ENCODE data around the gene TMEM40.

TMEM40 gene

GRCh38 chr3:12750658-12751071 lies 8.4 kb downstream of the TMEM40 start:
- Histone ChIP-seq H3K9me3 (ENCODE audit: control insufficient read depth, insufficient read depth, low read depth, low read length) (no peaks in the 10 kb centered on the region), H3K36me3 (ENCODE audit: control insufficient read depth in 2 of 2, insufficient read depth in 1 of 2, low read length in 2 of 2) (no peaks in the 10 kb centered on the region), H3K27ac (ENCODE audit: extremely low read depth, low read depth, low read length) (no peak overlapping the region), H3K4me1 (ENCODE audit: control insufficient read depth, insufficient read depth, low read length) (no peaks in the 10 kb centered on the region), H3K4me3 (ENCODE audit: low read depth, low read length) (no peak overlapping the region)
- POLR2A ChIA-PET = no interaction called here
- TF ChIP-seq ZNF626 (tag by site-specific recombination; IDR thresholded peaks at IDR 0.05) = no peak
- TF ChIP-seq ZBTB1 (tag by site-specific recombination; IDR thresholded peaks at IDR 0.05) = no peak
- TF ChIP-seq ZNF148 (tag by site-specific recombination; IDR thresholded peaks at IDR 0.05; ENCODE audit: borderline replicate concordance) = no peak
- TF ChIP-seq ZNF768 (tag by site-specific recombination; IDR thresholded peaks at IDR 0.05) = no peak
- CTCF ChIA-PET = no interaction called here

- Histone ChIP-seq H3K4me1 (ENCODE audit: control insufficient read depth, insufficient read depth, low read length) (no peaks in the 10 kb centered on the region), H3K27ac (ENCODE audit: extremely low read depth, low read depth, low read length) (no peak overlapping the region), H3K4me3 (ENCODE audit: low read depth, low read length) (no peak overlapping the region), H3K36me3 (ENCODE audit: control insufficient read depth in 2 of 2, insufficient read depth in 1 of 2, low read length in 2 of 2) (no peaks in the 10 kb centered on the region), H3K9me3 (ENCODE audit: control insufficient read depth, insufficient read depth, low read depth, low read length) (no peaks in the 10 kb centered on the region)
- POLR2A ChIA-PET = no interaction called here
- CTCF ChIA-PET = no interaction called here
- TF ChIP-seq ZNF404 (tag by site-specific recombination; IDR thresholded peaks at IDR 0.05) = no peak
- no peak for TF ChIP-seq ZNF416 (tag by site-specific recombination; IDR thresholded peaks at IDR 0.05)
- no peak for TF ChIP-seq ZFP41 (tag by site-specific recombination; IDR thresholded peaks at IDR 0.05; ENCODE audit: borderline replicate concordance)
- TF ChIP-seq ZNF561 (tag by site-specific recombination; IDR thresholded peaks at IDR 0.05; ENCODE audit: borderline replicate concordance) = no peak
- TF ChIP-seq TCF7L2 (IDR thresholded peaks at IDR 0.05; ENCODE audit: borderline replicate concordance, low read depth, low read length) = no peak
- TF ChIP-seq ZBTB20 (tag by site-specific recombination; IDR thresholded peaks at IDR 0.05) = no peak
- TF ChIP-seq ZNF426 (tag by site-specific recombination; IDR thresholded peaks at IDR 0.05) = no peak
- no peak for TF ChIP-seq ZNF174 (tag by site-specific recombination; IDR thresholded peaks at IDR 0.05)
These were observed 8.8 kb downstream of the TMEM40 start for GRCh38 chr3:12750223-12750622.

- CTCF ChIA-PET = interaction anchor here (0.6 to 0.9 kb wide), 3 partner anchors 32 to 190 kb away, joined by 3 to 6 read pairs (median 4); no protein-coding TSS in a partner anchor
- TF ChIP-seq ZNF513 (tag by site-specific recombination; IDR thresholded peaks at IDR 0.05) = peak; percentile 92
- no peak for TF ChIP-seq ZNF324 (tag by site-specific recombination; IDR thresholded peaks at IDR 0.05)
- no peak for TF ChIP-seq ZFHX2 (tag by site-specific recombination; conservative IDR thresholded peaks at IDR 0.05)
- H3K4me1 ChIP-seq (ENCODE audit: control insufficient read depth, insufficient read depth, low read length) = no peaks in the 10 kb centered on the region
- no peaks in the 10 kb centered on the region for H3K9me3 ChIP-seq (ENCODE audit: control insufficient read depth, insufficient read depth, low read depth, low read length)
- H3K4me3 ChIP-seq (ENCODE audit: low read depth, low read length) = no peak overlapping the region
- H3K27ac ChIP-seq (ENCODE audit: extremely low read depth, low read depth, low read length) = no peak overlapping the region
- POLR2A ChIA-PET = no interaction called here
- no peaks in the 10 kb centered on the region for H3K36me3 ChIP-seq (ENCODE audit: control insufficient read depth in 2 of 2, insufficient read depth in 1 of 2, low read length in 2 of 2)
These were observed 10.6 kb downstream of the TMEM40 start for GRCh38 chr3:12748477-12748876.

- POLR2A ChIA-PET = no interaction called here
- Histone ChIP-seq H3K27ac (ENCODE audit: extremely low read depth, low read depth, low read length) (no peak overlapping the region), H3K36me3 (ENCODE audit: control insufficient read depth in 2 of 2, insufficient read depth in 1 of 2, low read length in 2 of 2) (no peaks in the 10 kb centered on the region), H3K4me1 (ENCODE audit: control insufficient read depth, insufficient read depth, low read length) (no peaks in the 10 kb centered on the region), H3K9me3 (ENCODE audit: control insufficient read depth, insufficient read depth, low read depth, low read length) (no peaks in the 10 kb centered on the region), H3K4me3 (ENCODE audit: low read depth, low read length) (no peak overlapping the region)
- CTCF ChIA-PET = no interaction called here
- TF ChIP-seq PRDM2 (tag by site-specific recombination; IDR thresholded peaks at IDR 0.05; ENCODE audit: borderline replicate concordance) (no peak), ZNF239 (tag by site-specific recombination; IDR thresholded peaks at IDR 0.05) (no peak), ZXDB (tag by site-specific recombination; IDR thresholded peaks at IDR 0.05) (no peak), ZNF670 (tag by site-specific recombination; IDR thresholded peaks at IDR 0.05; ENCODE audit: low read depth) (no peak), KLF9 (tag by site-specific recombination; IDR thresholded peaks at IDR 0.05; ENCODE audit: low read depth) (no peak)
These were observed 12.6 kb downstream of the TMEM40 start for GRCh38 chr3:12746419-12746818.

All from HEK293 (cell line).